G401.6 (cell line): ENCODE results near the gene PRKACA.

Source experiments
- FAIRE-seq: peaks from 2 replicates; lab custom pipeline; 2012; peaks lifted over from hg19 to GRCh38; lab: Jason Lieb, UNC

The PRKACA gene

GRCh38 chr19:14091813-14092462 is 25.6 kb downstream of the PRKACA start:
- FAIRE-seq = no peak

DNA sequence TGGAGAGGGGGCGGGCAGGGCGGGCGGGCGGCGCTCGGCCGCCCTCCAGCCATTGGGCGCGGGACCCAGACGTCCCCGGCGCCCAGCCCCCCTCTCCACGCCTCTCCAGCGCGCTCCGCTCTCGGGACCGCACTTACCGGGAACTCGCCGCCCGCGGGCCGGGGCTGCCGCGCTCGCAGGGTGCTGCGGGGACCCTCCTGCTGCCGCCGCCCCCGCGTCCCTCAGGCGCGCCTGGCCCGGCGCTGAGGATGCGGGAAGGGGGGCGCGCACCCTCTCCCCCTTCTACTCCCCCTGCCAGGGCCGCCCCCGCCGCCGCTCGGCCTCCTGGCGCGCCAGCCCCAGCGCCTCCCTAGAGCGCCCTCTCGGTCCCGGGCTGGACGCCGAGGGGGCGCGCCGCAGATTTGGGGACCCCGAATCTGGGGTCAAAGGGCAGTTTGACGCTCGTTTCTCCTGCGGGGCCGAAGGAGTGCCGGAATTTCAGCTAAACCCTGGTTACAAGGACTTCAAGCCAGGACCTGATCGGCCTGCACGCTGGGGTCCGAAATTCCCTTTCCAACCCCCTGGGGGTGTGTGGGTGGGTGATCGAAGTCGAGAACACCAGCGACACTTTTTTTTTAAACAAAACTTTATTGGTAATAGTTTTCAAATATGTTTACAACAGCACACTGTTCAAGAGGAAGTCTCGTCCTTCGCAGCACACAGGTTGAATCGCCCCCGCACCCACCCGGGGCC is 26.3 kb downstream of the PRKACA start:
- no peak for FAIRE-seq

DNA sequence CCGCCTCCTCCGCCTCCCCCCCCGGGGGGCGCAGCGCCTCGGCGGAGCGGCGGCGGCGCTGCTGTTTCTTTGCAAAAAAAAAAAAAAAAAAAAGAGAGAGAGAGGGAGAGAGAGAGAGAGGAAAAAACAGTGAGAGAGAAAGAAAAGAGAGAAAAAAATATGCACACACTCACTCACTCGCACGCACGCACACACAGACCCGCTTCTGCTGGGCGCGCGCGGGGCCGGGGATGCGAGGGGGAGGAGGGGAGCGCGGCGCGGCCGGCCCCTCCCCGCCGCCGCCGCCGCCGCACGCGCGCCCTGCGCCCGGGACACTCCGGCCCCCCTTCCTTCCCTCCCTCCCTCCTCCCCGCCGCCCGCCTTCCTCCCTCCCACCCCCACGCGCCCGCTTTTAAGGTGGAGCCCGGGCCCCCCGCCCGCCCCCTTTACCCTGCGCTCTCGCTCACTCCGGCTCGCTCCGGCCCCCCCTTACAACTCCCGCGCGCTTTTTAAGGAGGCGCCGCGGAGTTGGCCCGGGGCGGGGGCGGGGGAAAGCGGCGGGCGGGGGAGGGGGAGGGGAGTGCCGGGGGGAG is 27.0 kb downstream of the PRKACA start, which contains the start of gene SAMD1:
TSS of gene SAMD1 (minus strand) at position 243 of the 572 bp plus-strand sequence.
- FAIRE-seq = no peak

DNA sequence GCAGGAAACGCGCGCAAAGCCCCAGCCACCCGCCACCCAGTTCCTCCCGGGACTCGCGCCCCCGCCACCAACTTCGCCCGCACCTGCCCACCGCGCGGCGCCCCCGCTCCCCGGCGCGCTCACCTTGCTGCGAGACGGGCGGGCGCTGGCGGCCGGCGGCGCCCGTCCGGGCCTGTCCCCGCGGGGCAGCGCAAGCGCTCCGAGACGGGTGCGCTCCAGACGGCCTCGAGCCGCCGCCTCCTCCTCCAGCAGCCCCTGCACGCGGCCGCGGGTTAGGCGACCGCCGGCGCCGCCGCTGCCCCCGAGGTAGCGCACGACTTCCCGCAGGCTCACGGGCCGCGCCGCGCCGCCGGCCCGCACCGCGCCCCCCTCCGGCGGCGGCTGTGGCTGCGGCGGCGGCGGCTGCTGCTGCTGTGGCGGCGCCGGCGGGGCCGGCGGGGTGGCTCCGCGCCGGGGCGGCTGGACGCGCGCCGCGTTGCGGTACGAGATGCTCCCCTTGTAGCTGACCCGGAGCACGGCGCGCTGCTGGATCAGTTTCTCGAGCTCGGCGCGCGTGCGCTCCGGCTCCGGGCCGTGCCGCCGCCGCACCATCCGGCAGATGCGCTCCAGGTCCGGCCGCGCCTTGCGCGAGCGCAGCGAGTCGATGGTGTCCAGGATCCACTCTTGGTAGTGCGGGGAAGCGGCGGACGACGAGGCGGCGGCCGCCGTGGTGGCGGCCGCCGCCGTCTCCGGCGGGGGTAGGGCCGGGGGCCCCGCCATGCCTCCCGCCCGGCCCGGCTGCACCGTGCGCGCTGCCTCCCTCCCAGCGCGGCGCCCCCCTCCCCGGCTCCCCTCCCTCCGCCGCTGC is 27.7 kb downstream of the PRKACA start:
- FAIRE-seq = no peak

- FAIRE-seq = no peak
These were observed 28.2 kb downstream of the PRKACA start for GRCh38 chr19:14089412-14089661.

DNA sequence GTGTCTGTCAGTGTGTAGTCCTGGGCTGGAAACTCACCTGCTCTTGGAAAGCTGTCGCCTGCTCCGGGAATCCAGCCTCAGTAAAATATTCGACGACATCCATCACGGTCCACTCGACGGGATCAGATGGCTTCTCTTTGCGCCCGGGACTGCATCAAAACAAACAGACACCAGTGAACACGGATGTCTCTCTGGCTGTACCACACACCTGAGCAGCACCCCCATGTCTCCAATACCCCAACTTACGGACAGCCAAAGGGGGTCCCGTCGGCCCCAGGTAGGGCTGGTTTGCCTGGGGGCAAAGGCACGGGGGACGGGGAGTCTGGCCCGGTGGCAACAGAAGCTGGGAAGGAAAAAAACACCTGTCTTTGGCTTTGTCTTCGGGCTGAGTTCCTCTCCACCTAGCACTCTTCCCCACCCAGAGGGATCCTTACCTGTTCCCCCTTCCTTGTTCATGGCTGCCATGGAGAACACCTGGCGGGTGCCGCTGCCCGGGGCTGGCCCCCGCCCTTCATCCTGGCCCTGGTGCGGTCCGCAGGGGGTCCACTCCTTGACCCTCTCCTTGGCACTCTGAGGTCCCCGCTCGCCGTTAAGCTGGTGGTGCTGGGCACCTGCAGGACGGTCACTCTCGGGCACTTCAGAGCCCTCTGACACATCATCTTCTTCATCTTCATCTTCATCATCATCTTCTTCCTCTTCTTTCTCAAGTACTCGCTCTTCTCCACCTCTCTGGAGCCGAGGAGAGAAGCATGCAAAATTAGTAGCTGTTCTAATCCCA is 28.7 kb downstream of the PRKACA start:
- no peak for FAIRE-seq

GRCh38 chr19:14086098-14086497 is 31.5 kb downstream of the PRKACA start:
- no peak for FAIRE-seq

GRCh38 chr19:14085309-14085995 is 32.1 kb downstream of the PRKACA start, which contains the start of gene C19orf67:
Gene C19orf67 (minus strand): TSS chr19:14085783. CDS start chr19:14085627, 156 bp downstream.
- no peak for FAIRE-seq

DNA sequence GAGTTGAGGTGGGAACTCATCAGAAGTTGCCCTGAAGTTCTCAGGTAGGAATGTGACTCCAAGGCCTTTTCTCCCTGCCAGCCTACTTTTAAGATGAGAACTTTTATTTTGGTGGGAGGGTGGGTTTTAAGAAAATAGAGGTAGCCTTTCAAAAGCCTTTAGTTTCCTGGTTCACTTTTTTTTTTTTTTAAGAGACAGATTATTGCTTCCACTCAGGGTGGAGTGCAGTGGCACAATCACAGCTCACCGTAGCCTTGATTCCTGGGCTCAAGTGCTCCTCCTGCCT is 34.9 kb downstream of the PRKACA start:
- FAIRE-seq = no peak

GRCh38 chr19:14081797-14082674 is 35.5 kb downstream of the PRKACA start:
- no peak for FAIRE-seq

DNA sequence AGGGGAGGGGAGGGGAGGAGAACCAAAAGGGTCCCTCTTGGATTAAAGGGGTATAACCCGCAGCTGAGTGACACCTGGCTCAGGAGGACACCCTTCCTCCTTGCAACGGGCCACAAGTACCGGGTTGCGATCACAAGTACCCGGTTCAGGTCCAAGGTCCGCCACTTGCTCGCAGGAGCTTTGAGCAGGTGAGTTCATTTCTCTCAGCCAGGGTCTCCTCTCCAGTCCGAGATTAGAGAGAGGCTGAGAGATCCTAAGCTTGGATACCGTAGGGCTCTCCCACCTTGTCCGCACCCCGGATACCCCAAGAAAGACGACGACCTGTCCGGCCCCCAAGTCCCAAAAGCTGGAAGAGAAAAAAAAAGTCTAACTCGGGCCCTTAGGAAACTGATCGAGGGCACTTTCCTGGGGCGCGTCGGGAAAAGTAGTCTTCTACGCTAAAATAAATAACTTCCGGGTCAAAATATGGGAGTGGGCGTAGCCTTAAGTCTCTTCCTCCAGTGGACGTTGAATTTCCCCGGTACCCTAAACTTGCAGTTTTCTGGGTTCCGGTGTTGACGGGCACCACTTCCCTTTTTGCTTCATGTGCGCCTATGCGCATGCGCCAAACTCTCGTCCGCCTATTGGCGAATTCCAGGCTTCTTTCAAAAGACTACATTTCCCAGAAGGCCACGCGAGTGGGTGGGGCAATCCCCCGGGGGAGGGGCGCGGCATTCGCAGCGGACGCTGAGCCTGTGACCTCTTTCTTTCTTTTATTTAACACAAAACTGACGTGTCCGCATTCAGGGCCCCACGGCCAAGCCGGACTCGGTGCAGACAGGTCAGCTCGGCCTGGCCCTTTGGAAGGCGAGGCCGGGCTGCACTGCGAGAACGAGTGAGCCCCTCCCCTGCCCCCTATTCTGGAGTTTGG is 36.4 kb downstream of the PRKACA start:
- peak; percentile 99 for FAIRE-seq

- no peak for FAIRE-seq
These were observed 39.2 kb downstream of the PRKACA start for GRCh38 chr19:14078411-14078810.

GRCh38 chr19:14073925-14074838 is 43.4 kb downstream of the PRKACA start:
- no peak for FAIRE-seq

DNA sequence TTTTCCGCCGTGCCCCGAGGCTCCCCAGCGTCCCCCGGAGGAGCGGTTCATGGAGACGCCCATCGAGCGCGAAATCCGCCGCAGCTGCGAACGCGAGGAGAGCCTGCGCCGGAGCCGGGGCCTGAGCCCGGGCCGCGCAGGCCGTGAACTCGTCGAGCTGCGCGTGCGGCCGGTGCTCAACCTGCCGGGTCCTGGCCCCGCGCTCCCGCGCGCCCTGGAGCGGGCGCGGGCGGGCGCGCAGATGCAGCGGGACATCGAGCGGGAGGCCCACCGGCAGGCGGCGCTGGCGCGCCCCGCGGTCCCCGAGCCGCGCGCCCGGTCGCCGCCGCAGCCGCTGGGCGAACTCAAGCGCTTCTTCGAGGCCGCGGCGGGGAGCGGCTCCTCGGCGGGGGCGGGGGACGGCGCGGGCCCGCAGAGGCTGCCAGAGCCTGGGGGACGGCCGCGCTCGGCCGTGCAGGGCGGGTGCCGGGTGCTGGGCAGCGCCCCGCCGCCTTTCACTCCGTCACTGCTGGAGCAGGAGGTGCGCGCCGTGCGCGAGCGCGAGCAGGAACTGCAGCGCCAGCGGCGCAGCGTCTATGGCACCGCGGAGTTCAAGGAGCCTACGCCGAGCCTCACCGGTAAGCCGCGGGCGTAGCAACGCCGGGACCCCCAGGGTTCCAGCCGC is 44.2 kb downstream of the PRKACA start:
- FAIRE-seq = no peak

- no peak for FAIRE-seq
These were observed 44.9 kb downstream of the PRKACA start, which contains the start of gene MISP3 for GRCh38 chr19:14072535-14073260. Gene MISP3 (plus strand): TSS chr19:14072786. CDS start chr19:14073310, 524 bp downstream.

- no peak for FAIRE-seq
These were observed 47.1 kb downstream of the PRKACA start for GRCh38 chr19:14070268-14071050.
